Suprapubic skin (tissue), 4 donors: ENCODE results near the gene VSTM2A.

Source experiments
- POLR2A ChIP-seq, 2 donors: fragments of 450-650 bp; IDR thresholded peaks; one replicate each; pipeline ENCODE4 v1.6.1; 2017; ENCODE audit warnings: antibody characterized with exemption in 2 of 2, mild to moderate bottlenecking in 2 of 2, moderate library complexity in 2 of 2
- POLR2AphosphoS5 ChIP-seq, 3 donors: sonication (generic); formaldehyde crosslinking; IDR thresholded peaks; one replicate each; pipeline ENCODE4 v1.6.1; 2017; ENCODE audit warnings: antibody characterized with exemption in 3 of 3
- TF ChIP-seq, protein P1 (sequence below), 2 donors: fragments of 200-600 bp in 1 of 2; fragments of 450-650 bp in 1 of 2; sonication (generic) in 1 of 2; IDR thresholded peaks; one replicate each; pipeline ENCODE4 v1.5.1; 2016 to 2019; ENCODE audit warnings: antibody characterized with exemption in 2 of 2, mild to moderate bottlenecking in 1 of 2, moderate library complexity in 1 of 2

DNA sequence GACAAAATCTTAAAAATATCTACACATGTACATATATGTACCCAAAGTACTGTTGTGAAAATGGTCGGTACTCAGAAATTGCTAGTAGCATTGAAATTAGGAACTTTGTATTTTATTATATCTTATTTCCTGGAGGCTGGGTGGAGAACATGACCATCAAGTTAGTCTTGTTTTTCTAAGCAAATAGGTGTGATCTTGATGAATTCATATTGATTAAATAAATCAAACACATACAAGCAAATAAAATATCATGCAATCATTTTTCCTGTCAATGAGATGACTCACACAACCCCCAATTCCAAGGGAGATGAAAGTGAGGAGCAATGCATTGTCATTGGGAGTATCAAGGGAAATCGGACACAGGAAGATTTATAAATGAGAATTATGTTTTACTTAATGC, 18.0 kb downstream of the VSTM2A start:
- TF ChIP-seq, protein P1, sequence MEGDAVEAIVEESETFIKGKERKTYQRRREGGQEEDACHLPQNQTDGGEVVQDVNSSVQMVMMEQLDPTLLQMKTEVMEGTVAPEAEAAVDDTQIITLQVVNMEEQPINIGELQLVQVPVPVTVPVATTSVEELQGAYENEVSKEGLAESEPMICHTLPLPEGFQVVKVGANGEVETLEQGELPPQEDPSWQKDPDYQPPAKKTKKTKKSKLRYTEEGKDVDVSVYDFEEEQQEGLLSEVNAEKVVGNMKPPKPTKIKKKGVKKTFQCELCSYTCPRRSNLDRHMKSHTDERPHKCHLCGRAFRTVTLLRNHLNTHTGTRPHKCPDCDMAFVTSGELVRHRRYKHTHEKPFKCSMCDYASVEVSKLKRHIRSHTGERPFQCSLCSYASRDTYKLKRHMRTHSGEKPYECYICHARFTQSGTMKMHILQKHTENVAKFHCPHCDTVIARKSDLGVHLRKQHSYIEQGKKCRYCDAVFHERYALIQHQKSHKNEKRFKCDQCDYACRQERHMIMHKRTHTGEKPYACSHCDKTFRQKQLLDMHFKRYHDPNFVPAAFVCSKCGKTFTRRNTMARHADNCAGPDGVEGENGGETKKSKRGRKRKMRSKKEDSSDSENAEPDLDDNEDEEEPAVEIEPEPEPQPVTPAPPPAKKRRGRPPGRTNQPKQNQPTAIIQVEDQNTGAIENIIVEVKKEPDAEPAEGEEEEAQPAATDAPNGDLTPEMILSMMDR (IDR thresholded peaks at IDR 0.05) = no peak
- no peak for TF ChIP-seq POLR2A (IDR thresholded peaks at IDR 0.05)
- TF ChIP-seq POLR2AphosphoS5 (IDR thresholded peaks at IDR 0.05) = no peak
